GM19099 (cell line): Measurements from ENCODE around the gene ORM2.
"Not testable (repeated sequence)": the region's sequence is repeated elsewhere in the genome, so short reads cannot be mapped to it uniquely, and the experiment has no call there.

Experiments
- POLR2A ChIP-seq: IDR thresholded peaks from 3 replicates; pipeline ENCODE4 v1.6.1; 2011; ENCODE audit warnings: low read depth; ENCODE audit not compliant: insufficient read length; ENCODE audit errors: extremely low read depth

The ORM2 gene

DNA sequence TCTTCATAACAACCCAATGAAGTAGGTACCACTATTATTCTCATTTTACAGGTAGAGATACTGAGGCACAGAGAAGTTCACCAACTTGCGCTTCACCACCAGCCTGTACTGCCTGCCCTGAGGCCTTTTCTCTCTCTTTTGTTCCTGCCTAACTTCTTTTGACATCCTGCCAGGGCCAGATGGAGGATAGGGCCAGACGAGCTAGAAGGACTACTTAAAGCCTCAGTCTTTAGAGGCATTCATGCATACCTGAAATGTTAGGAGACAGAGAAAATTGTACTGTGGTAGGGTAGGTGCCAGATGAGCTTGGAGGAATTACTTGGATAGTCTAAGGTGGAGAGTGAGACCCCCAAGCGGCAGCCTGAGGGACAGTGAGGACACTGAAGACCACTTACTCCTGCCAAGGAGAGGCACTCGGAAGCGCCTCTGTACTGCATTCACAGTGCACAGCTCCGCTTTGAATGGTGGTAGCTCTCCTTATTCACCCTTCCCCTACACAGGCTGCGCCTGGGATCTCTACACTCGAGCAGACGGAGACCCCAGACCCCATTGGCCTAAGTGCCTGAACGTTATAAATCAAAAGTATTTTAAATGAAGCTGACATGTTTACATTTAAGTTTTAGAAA is 13.0 kb upstream of the ORM2 start:
- TF ChIP-seq POLR2A, result no peak

DNA sequence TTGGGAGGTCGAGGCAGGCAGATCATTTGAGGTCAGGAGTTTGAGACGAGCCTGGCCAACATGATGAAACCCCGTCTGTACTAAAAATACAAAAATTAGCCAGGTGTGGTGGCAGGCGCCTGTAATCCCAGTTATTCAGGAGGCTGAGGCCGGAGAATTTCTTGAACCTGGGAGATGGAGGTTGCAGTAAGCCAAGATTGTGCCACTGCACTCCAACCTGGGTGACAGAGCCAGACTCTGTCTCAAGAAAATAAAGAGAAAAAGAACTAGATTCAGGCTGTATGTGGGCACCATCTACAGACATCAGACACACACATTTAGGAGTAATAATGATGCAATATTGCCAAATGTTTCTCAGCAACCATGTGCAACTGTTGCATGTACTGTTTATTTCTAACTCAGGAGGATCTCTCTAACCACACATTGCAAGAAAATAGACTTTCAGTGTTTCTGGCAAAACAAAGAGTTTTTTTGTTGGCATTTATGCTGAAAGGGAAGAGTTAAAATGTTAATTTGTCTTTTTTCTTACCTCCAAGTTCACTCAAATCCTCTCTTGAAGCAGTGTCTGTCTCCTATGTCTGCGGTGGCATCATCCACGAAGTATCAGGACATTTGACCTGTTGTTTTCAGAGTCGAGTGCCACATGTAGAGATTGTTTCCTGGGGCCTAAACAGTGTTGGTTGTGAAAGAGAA is 11.9 kb upstream of the ORM2 start:
- no peak for TF ChIP-seq POLR2A

DNA sequence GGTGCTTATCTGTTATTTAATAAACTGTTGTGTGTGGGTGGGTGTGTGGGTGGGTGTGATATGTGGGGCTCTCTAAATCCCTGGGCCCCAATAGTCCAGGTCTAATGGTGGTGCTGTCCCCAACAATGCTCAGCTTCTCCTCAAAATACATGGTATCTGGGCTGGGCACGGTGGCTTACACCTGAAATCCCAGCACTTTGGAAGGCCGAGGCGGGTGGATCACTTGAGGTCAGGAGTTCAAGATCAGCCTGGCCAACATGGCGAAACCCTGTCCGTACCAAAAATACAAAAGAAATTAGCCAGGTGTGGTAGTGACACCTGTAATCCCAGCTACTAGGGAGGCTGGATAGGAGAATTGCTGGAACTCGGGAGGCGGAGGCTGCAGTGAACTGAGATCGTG is 11.3 kb upstream of the ORM2 start:
- TF ChIP-seq POLR2A, result no peak

DNA sequence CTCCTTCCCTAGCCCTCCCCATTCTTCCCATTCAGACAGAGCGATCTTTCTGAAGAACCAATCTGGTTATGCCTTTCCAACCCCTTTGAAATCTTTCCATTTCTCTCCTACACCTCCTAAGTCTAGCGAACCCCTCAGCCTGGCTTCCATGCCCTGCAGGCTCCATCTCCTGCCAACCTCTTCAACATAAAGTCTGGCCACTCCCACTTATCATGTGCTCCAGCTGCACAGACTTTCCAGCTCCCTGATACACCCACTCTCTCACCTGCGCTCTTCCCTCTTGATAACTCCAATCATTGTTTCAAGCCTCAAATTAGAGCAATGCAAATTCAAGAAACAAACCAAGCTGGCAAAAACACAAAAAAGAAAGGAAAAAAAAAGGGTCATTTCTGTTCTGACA is 10.5 kb upstream of the ORM2 start:
- TF ChIP-seq POLR2A, result no peak

DNA sequence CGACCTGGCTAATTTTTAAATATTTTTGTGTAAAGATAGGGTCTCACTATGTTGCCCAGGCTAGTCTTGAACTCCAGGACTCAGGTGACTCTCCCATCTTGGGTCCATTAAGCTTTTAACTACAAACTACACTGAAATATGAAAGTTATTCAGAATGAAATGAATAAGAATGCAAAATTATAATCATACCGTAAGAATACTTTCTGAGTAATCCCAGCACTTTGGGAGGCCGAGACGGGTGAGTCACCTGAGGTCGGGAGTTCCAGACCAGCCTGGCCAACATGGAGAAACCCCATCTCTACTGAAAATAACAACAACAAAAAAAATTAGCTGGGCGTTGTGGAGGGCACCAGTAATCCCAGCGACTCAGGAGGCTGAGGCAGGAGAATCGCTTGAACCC is 7.9 kb upstream of the ORM2 start:
- no peak for TF ChIP-seq POLR2A

DNA sequence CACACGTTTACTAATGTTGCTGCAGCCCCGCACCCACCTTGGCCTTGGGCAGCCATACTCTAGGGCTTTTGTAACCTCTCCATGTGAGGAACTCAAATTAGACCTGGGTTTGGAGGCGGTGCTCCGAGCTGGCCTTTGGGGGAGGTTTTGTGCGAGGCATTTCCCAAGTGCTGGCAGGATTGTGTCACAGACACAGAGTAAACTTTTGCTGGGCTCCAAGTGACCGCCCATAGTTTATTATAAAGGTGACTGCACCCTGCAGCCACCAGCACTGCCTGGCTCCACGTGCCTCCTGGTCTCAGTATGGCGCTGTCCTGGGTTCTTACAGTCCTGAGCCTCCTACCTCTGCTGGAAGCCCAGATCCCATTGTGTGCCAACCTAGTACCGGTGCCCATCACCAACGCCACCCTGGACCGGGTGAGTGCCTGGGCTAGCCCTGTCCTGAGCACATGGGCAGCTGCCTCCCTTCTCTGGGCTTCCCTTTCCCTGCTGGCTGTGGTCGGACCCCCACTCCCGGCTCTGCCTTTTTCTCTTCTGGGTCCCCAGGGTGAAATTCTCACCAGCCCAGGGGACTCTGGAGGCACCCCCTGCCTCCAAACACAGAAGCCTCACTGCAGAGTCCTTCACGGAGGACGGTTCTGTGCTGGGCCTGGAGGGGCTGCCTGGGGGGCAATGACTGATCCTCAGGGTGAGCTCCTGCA is 6.7 kb upstream of the ORM2 start, which contains the start of gene ORM1:
Gene ORM1 (plus strand): TSS at position 268 of the 701 bp plus-strand sequence. CDS start 36 bp downstream, at position 304.
- TF ChIP-seq POLR2A, result not testable (repeated sequence)

DNA sequence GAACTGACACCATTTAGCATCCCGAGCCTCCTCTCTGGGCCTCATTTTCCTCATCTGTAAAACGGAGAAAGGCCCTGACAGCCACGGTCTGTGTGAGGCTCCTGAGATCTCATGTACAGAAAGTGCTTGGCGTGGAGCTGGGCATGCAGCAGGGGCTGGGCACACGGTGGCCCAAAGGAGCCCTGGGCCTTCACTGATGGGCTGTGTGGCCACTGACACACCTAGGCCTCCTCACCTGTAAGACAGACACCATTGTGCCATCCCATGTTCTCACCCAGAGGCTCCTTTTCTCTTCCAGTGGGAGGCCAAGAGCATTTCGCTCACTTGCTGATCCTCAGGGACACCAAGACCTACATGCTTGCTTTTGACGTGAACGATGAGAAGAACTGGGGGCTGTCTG is 5.2 kb upstream of the ORM2 start:
- TF ChIP-seq POLR2A, result no peak

DNA sequence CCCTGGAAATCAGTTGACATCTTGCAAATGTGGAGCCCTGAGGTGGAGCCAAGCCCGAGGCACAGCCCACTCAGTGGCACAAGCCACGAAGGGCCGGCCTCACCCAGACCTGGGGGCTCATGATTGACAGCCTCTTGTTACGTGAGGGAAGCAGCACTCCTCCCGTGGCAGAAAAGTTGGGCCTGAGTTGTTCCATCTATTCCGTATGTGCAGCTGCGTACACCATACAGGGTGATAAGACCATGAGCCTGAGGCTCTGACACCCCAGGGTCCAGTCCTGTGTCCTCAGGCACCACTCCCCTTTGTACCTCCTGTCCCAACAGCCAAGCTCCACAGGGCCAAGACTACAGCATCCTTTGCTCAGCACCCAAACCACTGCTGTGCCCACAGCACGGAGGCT is 1.9 kb upstream of the ORM2 start:
- no peak for TF ChIP-seq POLR2A

DNA sequence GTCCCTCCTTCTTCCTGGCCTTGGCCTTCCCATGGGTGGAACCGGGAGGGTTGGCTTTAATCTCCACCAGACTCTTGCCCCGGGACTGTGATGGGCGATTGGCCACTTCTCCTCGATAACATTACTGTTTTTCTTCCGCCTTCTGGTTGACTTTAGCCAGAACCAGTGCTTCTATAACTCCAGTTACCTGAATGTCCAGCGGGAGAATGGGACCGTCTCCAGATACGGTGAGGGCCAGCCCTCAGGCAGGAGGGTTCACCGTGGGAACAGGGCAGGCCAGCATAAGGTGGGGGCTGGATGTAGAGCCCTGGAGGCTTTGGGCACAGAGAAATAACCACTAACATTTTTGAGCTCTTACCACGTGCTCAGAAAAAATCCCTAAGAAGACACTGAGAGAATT is 967 bp downstream of the ORM2 start:
- no peak for TF ChIP-seq POLR2A

DNA sequence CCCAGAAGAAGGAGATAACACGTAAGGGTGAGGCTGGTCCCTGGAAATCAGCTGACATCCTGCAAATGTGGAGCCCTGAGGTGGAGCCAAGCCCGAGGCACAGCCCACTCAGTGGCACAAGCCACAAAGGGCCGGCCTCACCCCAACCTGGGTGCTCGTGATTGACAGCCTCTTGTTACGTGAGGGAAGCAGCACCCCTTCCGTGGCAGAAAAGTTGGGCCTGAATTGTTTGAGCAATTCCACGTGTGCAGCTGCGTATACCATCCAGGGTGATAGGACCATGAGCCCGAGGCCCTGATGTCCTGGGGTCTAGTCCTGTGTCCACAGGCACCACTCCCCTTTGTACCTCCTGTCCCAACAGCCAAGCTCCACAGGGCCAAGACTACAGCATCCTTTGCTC is 4.8 kb downstream of the ORM2 start:
- TF ChIP-seq POLR2A, result no peak

DNA sequence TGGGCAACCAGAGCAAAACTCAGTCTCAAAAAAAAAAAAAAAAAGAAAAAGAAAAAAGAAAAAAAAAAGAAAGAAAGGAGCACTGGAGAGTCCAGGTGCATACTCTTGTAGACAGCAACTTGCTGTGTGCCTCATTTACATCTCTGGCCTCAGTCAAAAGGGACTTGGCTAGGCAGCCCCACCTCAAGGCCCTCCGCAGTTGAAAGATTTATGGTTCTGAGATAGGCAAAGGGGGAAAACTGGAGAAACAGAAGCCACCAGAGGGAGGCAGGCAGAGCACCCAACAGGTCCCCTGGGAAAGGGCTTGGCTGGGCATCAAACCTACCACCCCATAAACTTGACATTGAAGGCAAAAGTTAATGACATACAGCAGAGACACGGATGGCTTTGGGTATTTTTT is 6.1 kb downstream of the ORM2 start:
- TF ChIP-seq POLR2A, result no peak

DNA sequence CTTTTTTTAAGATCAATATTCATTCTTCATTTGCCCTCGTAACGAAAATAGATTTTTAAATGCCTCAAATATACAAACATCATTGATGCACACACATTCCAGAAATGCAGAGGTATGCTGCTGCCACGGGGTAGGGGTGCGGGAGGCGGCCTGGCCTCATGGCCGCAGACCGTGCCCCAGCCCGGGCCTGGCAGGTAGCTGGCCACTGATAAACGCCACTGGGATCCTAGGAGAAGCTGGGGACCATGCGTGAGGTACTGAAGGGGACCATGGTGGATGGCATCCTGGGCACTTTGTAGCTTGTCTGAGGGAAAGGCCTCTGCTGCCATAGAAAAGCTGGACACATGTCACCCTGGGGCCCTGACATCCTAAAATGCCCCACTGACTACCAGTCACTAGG is 6.5 kb downstream of the ORM2 start:
- no peak for TF ChIP-seq POLR2A

DNA sequence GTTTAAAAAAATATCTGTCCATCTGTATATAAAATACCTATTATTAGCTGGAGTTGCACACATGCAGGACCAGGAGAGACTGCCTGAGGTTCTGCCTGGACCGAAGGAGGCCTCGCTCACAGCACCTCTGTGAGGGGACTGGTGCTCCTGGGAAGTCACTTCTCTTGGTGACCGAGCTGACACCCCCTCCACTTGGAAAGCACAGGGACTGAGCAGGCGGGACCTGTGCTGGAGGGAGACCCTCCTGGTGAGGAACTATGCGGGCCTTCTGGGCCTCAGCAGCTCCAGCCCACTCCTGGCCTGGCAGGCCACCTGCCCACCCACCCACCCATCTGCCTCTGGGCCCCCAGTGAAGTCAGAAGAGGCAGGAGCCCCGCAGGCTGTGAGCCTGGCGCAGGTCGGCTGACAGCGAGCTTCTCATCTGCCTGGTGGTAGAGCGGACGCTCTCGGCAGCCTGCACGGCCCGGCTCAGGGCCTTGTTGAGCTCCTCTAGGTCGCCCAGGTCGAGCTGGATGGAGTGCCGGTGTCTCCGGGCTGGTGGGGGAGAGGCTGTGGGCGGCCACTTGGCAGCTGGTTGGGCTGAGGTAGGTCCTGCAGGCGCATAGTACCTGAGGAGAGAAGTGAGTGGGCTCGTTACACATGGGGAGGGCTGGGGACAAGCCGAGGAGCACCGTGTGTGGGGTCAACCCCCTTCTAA is 7.2 kb downstream of the ORM2 start:
- no peak for TF ChIP-seq POLR2A

DNA sequence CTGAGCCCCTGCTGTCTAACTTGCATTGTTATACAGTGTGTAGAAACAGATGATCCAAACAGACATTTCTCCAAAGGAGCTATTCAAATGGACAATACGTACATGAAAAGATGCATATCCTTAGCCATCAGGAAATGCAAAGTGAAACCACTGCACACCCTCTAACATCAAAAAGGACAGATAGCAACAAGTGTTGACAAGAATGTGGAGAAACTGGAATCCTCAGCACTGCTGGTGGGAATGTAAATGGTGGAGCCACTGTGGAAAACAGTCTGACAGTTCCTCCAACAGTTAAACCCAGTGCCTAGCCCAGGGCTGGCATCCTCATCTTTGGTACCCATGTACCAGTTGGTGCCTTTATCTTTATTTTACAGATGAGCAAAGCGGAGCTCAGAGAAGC is 8.5 kb downstream of the ORM2 start:
- no peak for TF ChIP-seq POLR2A

DNA sequence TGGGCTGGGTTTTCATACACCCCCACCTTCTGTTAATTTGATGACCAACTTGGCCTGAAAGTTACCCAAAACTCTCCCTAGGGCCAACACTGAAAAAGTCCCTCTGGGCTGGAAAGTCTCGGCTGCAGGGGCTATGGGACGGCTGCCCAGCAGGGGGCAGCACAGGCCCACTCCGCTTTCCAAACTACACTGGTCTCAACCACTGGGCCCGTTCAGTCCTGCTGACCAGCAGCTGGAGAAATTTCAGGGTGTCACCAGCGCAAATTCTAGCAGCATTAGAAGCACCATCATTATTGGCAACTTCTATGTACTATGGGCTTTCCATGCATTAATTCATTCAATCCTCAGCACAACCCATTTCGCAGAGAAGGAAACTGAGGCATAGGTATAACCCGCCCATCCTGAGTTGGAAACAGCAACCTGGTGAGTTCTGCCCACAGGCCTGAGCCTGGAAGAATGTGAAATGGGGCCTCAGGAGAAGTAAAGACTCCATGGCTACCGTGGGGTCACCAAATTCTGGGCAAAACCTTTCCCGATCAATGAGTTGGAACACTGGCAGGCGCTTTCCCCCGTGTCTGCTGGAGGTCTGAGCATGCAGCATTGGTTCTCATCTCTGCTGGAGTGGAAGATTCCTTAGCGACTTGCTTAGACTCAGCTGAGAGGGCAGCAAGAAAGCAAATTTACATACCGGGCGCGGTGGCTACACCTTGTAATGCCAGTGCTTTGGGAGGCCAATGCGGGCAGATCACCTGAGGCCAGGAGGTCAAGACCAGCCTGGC is 9.7 kb downstream of the ORM2 start:
- no peak for TF ChIP-seq POLR2A
